HT1080 (cell line): ENCODE data around the gene DPYSL5. TPM values are rescaled to one million over a fixed set of nuclear protein-coding genes. Genes with fewer than 3 reads are reported as not detected.

Experiments
- DNase-seq: peaks from one replicate; pipeline ENCODE4 v3.0.0-alpha.2; 2015; ENCODE audit warnings: low read depth
- total RNA-seq: library from RNA; depleted of rRNA; stranded (reverse); fragments of >200 nt; shearing (Covaris generic); gene quantifications from 2 replicates; pipeline ENCODE4 v1.2.3, GENCODE V29; 2014; rRNA removed

DPYSL5 gene
- total RNA-seq, 1 experiment from 2014 or later, result 0.11 TPM

GRCh38 chr2:26983746-26984145 lies 135.8 kb downstream of the DPYSL5 start:
- no peak for DNase-seq

- DNase-seq, result no peak
These were observed 137.9 kb downstream of the DPYSL5 start for GRCh38 chr2:26985807-26986206.

- no peak for DNase-seq
These were observed 138.6 kb downstream of the DPYSL5 start for GRCh38 chr2:26986576-26986975.

- DNase-seq, result peak; percentile 77
These were observed 140.3 kb downstream of the DPYSL5 start for GRCh38 chr2:26988058-26988860.

- DNase-seq, result peak; percentile 65
These were observed 141.2 kb downstream of the DPYSL5 start for GRCh38 chr2:26989156-26989555.

- DNase-seq, result no peak
These were observed 143.8 kb downstream of the DPYSL5 start for GRCh38 chr2:26991717-26992116.

- DNase-seq, result no peak
These were observed 145.8 kb downstream of the DPYSL5 start for GRCh38 chr2:26993768-26994167.

GRCh38 chr2:26994983-26995382 lies 147.1 kb downstream of the DPYSL5 start:
- no peak for DNase-seq

- DNase-seq, result no peak
These were observed 149.5 kb downstream of the DPYSL5 start for GRCh38 chr2:26997394-26997793.

GRCh38 chr2:26998323-26998722 lies 150.4 kb downstream of the DPYSL5 start:
- no peak for DNase-seq

Other genes with a start within 250 kb of the DPYSL5 start
- not detected in 2 replicates for gene CIB4, start 206.8 kb upstream of the DPYSL5 start, total RNA-seq
- not detected in 2 replicates for gene KCNK3, start 155.4 kb upstream of the DPYSL5 start, total RNA-seq
- 19.3 and 24.7 TPM in 2 replicates for gene SLC35F6, start 83.8 kb upstream of the DPYSL5 start, total RNA-seq
- gene CENPA, start 62.1 kb upstream of the DPYSL5 start, total RNA-seq, result 29.3 and 42.8 TPM in 2 replicates
- 2.8 and 5.4 TPM in 2 replicates for gene MAPRE3, start 122.5 kb downstream of the DPYSL5 start, total RNA-seq
- 34.1 and 46.9 TPM in 2 replicates for gene TMEM214, start 184.8 kb downstream of the DPYSL5 start, total RNA-seq
- 20.6 and 26.6 TPM in 2 replicates for gene AGBL5, start 203.5 kb downstream of the DPYSL5 start, total RNA-seq
- 249 and 313 TPM in 2 replicates for gene OST4, start 223.5 kb downstream of the DPYSL5 start, total RNA-seq
- 0.45 and 1.1 TPM in 2 replicates for gene EMILIN1, start 230.5 kb downstream of the DPYSL5 start, total RNA-seq
- 5.7 and 5.9 TPM in 2 replicates for gene KHK, start 238.6 kb downstream of the DPYSL5 start, total RNA-seq